NCI-H2107 treated with DMSO at 0.1 percent for 48 hours (cell line): ENCODE measurements around the gene TMEM233.

Source experiments
- DNase-seq: peaks from one replicate; lab custom pipeline; 2025; ENCODE audit not compliant: unreplicated experiment; lab: John Stamatoyannopoulos, UW

The TMEM233 gene

GRCh38 chr12:119593578-119594398, at the start of gene TMEM233:
Gene TMEM233, plus strand, starts transcription at chr12:119593774. Its CDS starts 75 bp downstream, at chr12:119593849.
- no peak for DNase-seq

- peak; percentile 55 for DNase-seq
These were observed 48.6 kb upstream of the TMEM233 start for GRCh38 chr12:119544765-119545625.

GRCh38 chr12:119546340-119546739, 47.2 kb upstream of the TMEM233 start:
- no peak for DNase-seq

- DNase-seq, result no peak
These were observed 46.6 kb upstream of the TMEM233 start for GRCh38 chr12:119547001-119547400.

- no peak for DNase-seq
These were observed 36.7 kb upstream of the TMEM233 start for GRCh38 chr12:119556854-119557253.

GRCh38 chr12:119565404-119565803, 28.2 kb upstream of the TMEM233 start:
- no peak for DNase-seq

GRCh38 chr12:119570771-119571170, 22.8 kb upstream of the TMEM233 start:
- no peak for DNase-seq

GRCh38 chr12:119573086-119573485, 20.5 kb upstream of the TMEM233 start:
- DNase-seq, result no peak

- no peak for DNase-seq
These were observed 19.3 kb upstream of the TMEM233 start for GRCh38 chr12:119574255-119574654.

GRCh38 chr12:119576118-119576810, 17.3 kb upstream of the TMEM233 start:
- DNase-seq, result no peak

- DNase-seq, result no peak
These were observed 16.7 kb upstream of the TMEM233 start for GRCh38 chr12:119576915-119577314.

GRCh38 chr12:119578112-119578511, 15.5 kb upstream of the TMEM233 start:
- no peak for DNase-seq

- DNase-seq, result no peak
These were observed 4.5 kb upstream of the TMEM233 start for GRCh38 chr12:119589097-119589496.

- no peak for DNase-seq
These were observed 3.9 kb upstream of the TMEM233 start for GRCh38 chr12:119589634-119590033.

GRCh38 chr12:119592232-119592631, 1.3 kb upstream of the TMEM233 start:
- DNase-seq, result no peak

GRCh38 chr12:119594399-119594730, 791 bp downstream of the TMEM233 start:
- no peak for DNase-seq

GRCh38 chr12:119594772-119595445, 1.3 kb downstream of the TMEM233 start:
- no peak for DNase-seq

GRCh38 chr12:119598159-119598558, 4.6 kb downstream of the TMEM233 start:
- no peak for DNase-seq

- no peak for DNase-seq
These were observed 8.5 kb downstream of the TMEM233 start for GRCh38 chr12:119601877-119602733.

- no peak for DNase-seq
These were observed 9.1 kb downstream of the TMEM233 start for GRCh38 chr12:119602734-119603094.
